Mesenteric fat pad (tissue), 1 donor: ENCODE results near the gene TOMM20. TPM values are rescaled to one million over a fixed set of nuclear protein-coding genes. Genes with fewer than 3 reads are reported as not detected.
"Not testable (repeated sequence)": the region's sequence is repeated elsewhere in the genome, so short reads cannot be mapped to it uniquely, and the experiment has no call there.

ENCODE experiments used
- DNase-seq: peaks from one replicate; pipeline ENCODE4 v3.0.0-alpha.2; 2020; ENCODE audit warnings: low spot score
- total RNA-seq: library from RNA; stranded (reverse); fragmentation: NEBNext Ultra II Directional; extraction: Animal tissue kit (Norgen Biotek cat#: 25700); gene quantifications from one replicate; pipeline ENCODE4 v1.2.1, GENCODE V29; 2021
- donor health status: DM: yes; HTN: yes; CAD: no.

The TOMM20 gene
- total RNA-seq, 1 donor from 2014 or later: 107 TPM

- DNase-seq: not testable (repeated sequence)
Observed at GRCh38 chr1:235085411-235086117, 43.1 kb downstream of the TOMM20 start.

GRCh38 chr1:235080788-235081187 is 47.8 kb downstream of the TOMM20 start:
- not testable (repeated sequence) for DNase-seq

- DNase-seq: not testable (repeated sequence)
Observed at GRCh38 chr1:235080297-235080657, 48.4 kb downstream of the TOMM20 start.

- no peak for DNase-seq
Observed at GRCh38 chr1:235079443-235080296, 49.0 kb downstream of the TOMM20 start.

- no peak for DNase-seq
Observed at GRCh38 chr1:235078480-235079381, 49.9 kb downstream of the TOMM20 start.

GRCh38 chr1:235077571-235078479 is 50.8 kb downstream of the TOMM20 start:
- no peak for DNase-seq

- no peak for DNase-seq
Observed at GRCh38 chr1:235077163-235077540, 51.5 kb downstream of the TOMM20 start.

GRCh38 chr1:235076504-235077162 is 52.0 kb downstream of the TOMM20 start:
- no peak for DNase-seq

- DNase-seq: no peak
Observed at GRCh38 chr1:235075777-235076308, 52.8 kb downstream of the TOMM20 start.

- DNase-seq: peak; percentile 92
Observed at GRCh38 chr1:235075048-235075776, 53.4 kb downstream of the TOMM20 start.

GRCh38 chr1:235074523-235075047 is 54.1 kb downstream of the TOMM20 start:
- DNase-seq: no peak

- no peak for DNase-seq
Observed at GRCh38 chr1:235073968-235074522, 54.6 kb downstream of the TOMM20 start.

- no peak for DNase-seq
Observed at GRCh38 chr1:235073331-235073967, 55.2 kb downstream of the TOMM20 start.

- DNase-seq: not testable (repeated sequence)
Observed at GRCh38 chr1:235072577-235072976, 56.1 kb downstream of the TOMM20 start.

- DNase-seq: no peak
Observed at GRCh38 chr1:235072096-235072495, 56.5 kb downstream of the TOMM20 start.

GRCh38 chr1:235070819-235071218 is 57.8 kb downstream of the TOMM20 start:
- no peak for DNase-seq
